SK-N-SH treated with all-trans-retinoic acid at 6 μM for 48 hours (cell line): ENCODE results near the gene CDKN2A.

Experiments
- ATAC-seq: fragments of 200-7000 bp; cut with Tn5 transposase; 3 replicates; pipeline ENCODE4 v1.9.1; 2020; ENCODE audit warnings: mild to moderate bottlenecking, moderate library complexity
- ARNTL ChIP-seq: fragments of 450-650 bp; formaldehyde crosslinking; IDR thresholded peaks from 2 replicates; pipeline ENCODE4 v1.5.0; 2020; ENCODE audit warnings: low read depth, mild to moderate bottlenecking, moderate library complexity, borderline replicate concordance
- BACH2 ChIP-seq: fragments of 250-450 bp; sonication (Bioruptor Pico); IDR thresholded peaks from 2 replicates; pipeline ENCODE4 v1.9.0; 2021; ENCODE audit warnings: mild to moderate bottlenecking, borderline replicate concordance
- CREB5 ChIP-seq: fragments of 250-450 bp; sonication (Bioruptor Pico); IDR thresholded peaks from 2 replicates; pipeline ENCODE4 v1.5.1; 2020; ENCODE audit warnings: low read depth, mild to moderate bottlenecking, moderate library complexity
- CSDC2 ChIP-seq: fragments of 250-450 bp; sonication (Bioruptor Pico); IDR thresholded peaks from 2 replicates; pipeline ENCODE4 v1.5.0; 2020; ENCODE audit warnings: mild to moderate bottlenecking, moderate library complexity
- ESRRG ChIP-seq: fragments of 250-450 bp; sonication (Bioruptor Pico); IDR thresholded peaks from 2 replicates; pipeline ENCODE4 v1.6.1; 2021; ENCODE audit warnings: mild to moderate bottlenecking
- GLIS3 ChIP-seq: fragments of 250-450 bp; sonication (Bioruptor Pico); IDR thresholded peaks from 2 replicates; pipeline ENCODE4 v1.5.0; 2020; ENCODE audit warnings: mild to moderate bottlenecking, moderate library complexity
- ISL1 ChIP-seq: fragments of 250-450 bp; sonication (Bioruptor Pico); IDR thresholded peaks from 2 replicates; pipeline ENCODE4 v2.1.2; 2022; ENCODE audit warnings: mild to moderate bottlenecking, moderate library complexity
- OSR1 ChIP-seq: fragments of 250-450 bp; sonication (Bioruptor Pico); IDR thresholded peaks from 2 replicates; pipeline ENCODE4 v1.8.0; 2022; ENCODE audit warnings: moderate library complexity, mild to moderate bottlenecking, inconsistent platforms
- PATZ1 ChIP-seq: fragments of 250-450 bp; sonication (Bioruptor Pico); IDR thresholded peaks from 2 replicates; pipeline ENCODE4 v1.8.0; 2020; ENCODE audit warnings: mild to moderate bottlenecking, moderate library complexity, borderline replicate concordance
- RARB ChIP-seq: fragments of 250-450 bp; sonication (Bioruptor Pico); IDR thresholded peaks from 2 replicates; pipeline ENCODE4 v1.8.0; 2021; ENCODE audit warnings: mild to moderate bottlenecking, moderate library complexity
- SNAI2 ChIP-seq: fragments of 250-450 bp; sonication (Bioruptor Pico); IDR thresholded peaks from 2 replicates; pipeline ENCODE4 v1.5.0; 2020; ENCODE audit warnings: mild to moderate bottlenecking, moderate library complexity
- TCF4 ChIP-seq: fragments of 250-450 bp; sonication (Bioruptor Pico); IDR thresholded peaks from 2 replicates; pipeline ENCODE4 v1.8.0; 2021; ENCODE audit warnings: mild to moderate bottlenecking, moderate library complexity, borderline replicate concordance
- TSHZ2 ChIP-seq: fragments of 250-450 bp; sonication (Bioruptor Pico); IDR thresholded peaks from 2 replicates; pipeline ENCODE4 v1.5.0; 2020; ENCODE audit warnings: mild to moderate bottlenecking, moderate library complexity
- ZC3H10 ChIP-seq: fragments of 250-450 bp; sonication (Bioruptor Pico); IDR thresholded peaks from 2 replicates; pipeline ENCODE4 v1.5.1; 2021; ENCODE audit warnings: mild to moderate bottlenecking, moderate library complexity
- ZFP3 ChIP-seq: fragments of 250-450 bp; sonication (Bioruptor Pico); IDR thresholded peaks from 2 replicates; pipeline ENCODE4 v1.5.0; 2020; ENCODE audit warnings: mild to moderate bottlenecking, moderate library complexity
- ZFP30 ChIP-seq: fragments of 450-650 bp; formaldehyde crosslinking; IDR thresholded peaks from 2 replicates; pipeline ENCODE4 v1.5.0; 2022; ENCODE audit warnings: mild to moderate bottlenecking, moderate library complexity
- ZNF70 ChIP-seq: fragments of 450-650 bp; formaldehyde crosslinking; IDR thresholded peaks from 2 replicates; pipeline ENCODE4 v1.5.0; 2020; ENCODE audit warnings: mild to moderate bottlenecking, moderate library complexity
- ZNF8 ChIP-seq: fragments of 450-650 bp; formaldehyde crosslinking; IDR thresholded peaks from 2 replicates; pipeline ENCODE4 v1.5.0; 2020; ENCODE audit warnings: mild to moderate bottlenecking, moderate library complexity
- TF ChIP-seq, protein P1 (sequence below): fragments of 250-450 bp; sonication (Bioruptor Pico); IDR thresholded peaks from 2 replicates; pipeline ENCODE4 v1.8.0; 2021; ENCODE audit warnings: low read depth, mild to moderate bottlenecking, moderate library complexity, borderline replicate concordance

CDKN2A gene

DNA sequence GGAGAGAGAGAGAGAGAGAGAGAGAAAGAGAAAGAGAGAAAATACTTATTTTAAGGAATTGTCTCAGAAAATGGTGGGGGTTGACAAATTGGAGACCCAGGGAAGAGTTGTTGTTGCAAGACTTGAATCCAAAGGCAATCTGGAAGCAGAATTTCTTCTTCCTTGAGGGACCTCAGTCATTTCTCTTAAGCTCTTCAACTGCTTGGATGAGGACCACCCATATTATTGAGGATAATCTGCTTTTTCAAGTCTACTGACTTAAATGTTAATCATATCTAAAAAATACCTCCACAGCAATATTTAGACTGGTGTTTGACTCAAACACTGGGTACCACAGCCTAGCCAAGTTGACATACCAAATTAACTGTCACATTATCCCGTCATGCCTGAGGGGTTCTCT lies 3.3 kb upstream of the CDKN2A start:
- ATAC-seq: no peak
- TF ChIP-seq ZNF70 (CRISPR knock-in tag) (no peak), TSHZ2 (CRISPR knock-in tag) (no peak), GLIS3 (CRISPR knock-in tag) (no peak), BACH2 (no peak), CSDC2 (no peak), ZC3H10 (CRISPR knock-in tag) (no peak), RARB (CRISPR knock-in tag) (no peak)

DNA sequence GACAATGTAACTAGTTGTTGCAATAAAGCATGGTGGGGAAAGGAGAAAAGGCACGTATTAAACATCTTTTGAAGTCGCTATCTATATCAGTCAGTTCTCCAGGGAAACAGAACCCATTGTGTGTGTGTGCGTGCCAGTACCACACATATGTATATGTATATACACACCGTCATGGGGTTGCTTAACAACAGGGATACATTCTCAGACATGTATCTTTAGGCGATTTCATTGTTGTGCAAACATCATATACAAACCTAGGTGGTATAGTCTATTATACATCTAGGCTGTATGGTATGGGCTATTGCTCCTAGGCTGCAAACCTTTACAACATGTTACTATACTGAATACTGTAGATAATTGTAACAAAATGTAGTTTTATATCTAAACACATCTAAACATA lies 2.7 kb upstream of the CDKN2A start:
- ATAC-seq: no peak

DNA sequence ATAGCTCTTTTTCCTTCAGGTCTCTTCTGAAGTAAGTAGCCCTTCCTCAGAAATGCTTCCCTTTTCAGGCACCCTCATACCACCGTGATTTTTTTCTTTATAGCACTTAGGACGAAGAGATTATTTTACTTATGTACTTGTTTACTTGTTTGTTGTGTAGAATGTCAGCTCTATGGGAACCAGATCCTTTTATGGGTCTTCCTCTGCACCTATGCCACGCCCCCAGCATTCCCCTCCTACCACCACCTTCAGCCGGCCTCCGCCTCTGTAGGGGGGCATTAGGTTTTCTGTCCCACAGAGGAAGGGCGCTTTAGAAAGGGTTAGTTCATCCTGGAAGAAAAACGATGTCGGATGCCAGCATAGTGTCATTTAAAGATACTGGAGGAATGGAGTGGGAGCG lies 2.2 kb upstream of the CDKN2A start:
- no peak for ATAC-seq
- no peak for TF ChIP-seq CREB5
- no peak for TF ChIP-seq TSHZ2 (CRISPR knock-in tag)
- TF ChIP-seq CSDC2: no peak
- TF ChIP-seq, protein P1, sequence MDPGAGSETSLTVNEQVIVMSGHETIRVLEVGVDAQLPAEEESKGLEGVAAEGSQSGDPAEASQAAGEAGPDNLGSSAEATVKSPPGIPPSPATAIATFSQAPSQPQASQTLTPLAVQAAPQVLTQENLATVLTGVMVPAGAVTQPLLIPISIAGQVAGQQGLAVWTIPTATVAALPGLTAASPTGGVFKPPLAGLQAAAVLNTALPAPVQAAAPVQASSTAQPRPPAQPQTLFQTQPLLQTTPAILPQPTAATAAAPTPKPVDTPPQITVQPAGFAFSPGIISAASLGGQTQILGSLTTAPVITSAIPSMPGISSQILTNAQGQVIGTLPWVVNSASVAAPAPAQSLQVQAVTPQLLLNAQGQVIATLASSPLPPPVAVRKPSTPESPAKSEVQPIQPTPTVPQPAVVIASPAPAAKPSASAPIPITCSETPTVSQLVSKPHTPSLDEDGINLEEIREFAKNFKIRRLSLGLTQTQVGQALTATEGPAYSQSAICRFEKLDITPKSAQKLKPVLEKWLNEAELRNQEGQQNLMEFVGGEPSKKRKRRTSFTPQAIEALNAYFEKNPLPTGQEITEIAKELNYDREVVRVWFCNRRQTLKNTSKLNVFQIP (CRISPR knock-in tag): no peak
- no peak for TF ChIP-seq PATZ1 (CRISPR knock-in tag)

More for the DNA sequence above, 2.7 kb upstream of the CDKN2A start:
- TF ChIP-seq BACH2 (no peak), ZFP30 (CRISPR knock-in tag) (no peak), PATZ1 (CRISPR knock-in tag) (no peak), ZNF8 (CRISPR knock-in tag) (no peak), GLIS3 (CRISPR knock-in tag) (no peak), ZNF70 (CRISPR knock-in tag) (no peak), ESRRG (CRISPR knock-in tag) (no peak), OSR1 (CRISPR knock-in tag) (no peak), ZC3H10 (CRISPR knock-in tag) (no peak), TCF4 (no peak), ISL1 (CRISPR knock-in tag) (no peak), CREB5 (no peak), SNAI2 (CRISPR knock-in tag) (no peak), ZFP3 (CRISPR knock-in tag) (no peak), CSDC2 (no peak), RARB (CRISPR knock-in tag) (no peak), ARNTL (no peak)
- TF ChIP-seq, protein P1 (CRISPR knock-in tag): no peak
